Cardiac muscle cell (in vitro differentiated cells and primary cell): ENCODE measurements around the gene ANO9. TPM values are rescaled to one million over a fixed set of nuclear protein-coding genes. Genes with fewer than 3 reads are reported as not detected.

Experiments used
- DNase-seq, 2 donors: peaks; one replicate each; pipeline versions ENCODE4 v3.0.0 to v3.0.0-alpha.2; 2010 to 2017; ENCODE audit warnings: low read depth in 1 of 2, low spot score in 1 of 2
- H3K27ac ChIP-seq: fragments of 200-600 bp; sonication (generic); 2 replicates; pipeline ENCODE4 v1.5.1; 2016
- H3K27me3 ChIP-seq: fragments of 200-600 bp; sonication (generic); 2 replicates; pipeline ENCODE4 v1.6.0; 2016; ENCODE audit warnings: control low read depth
- H3K36me3 ChIP-seq: fragments of 200-600 bp; sonication (generic); 2 replicates; pipeline ENCODE4 v1.5.1; 2016; ENCODE audit warnings: control low read depth
- H3K4me1 ChIP-seq: fragments of 200-600 bp; sonication (generic); 2 replicates; pipeline ENCODE4 v1.8.1; 2017; ENCODE audit warnings: low read depth, mild to moderate bottlenecking, mixed run types
- H3K4me3 ChIP-seq: fragments of 200-600 bp; sonication (generic); 2 replicates; pipeline ENCODE4 v1.5.1; 2016; ENCODE audit warnings: mild to moderate bottlenecking
- H3K9me3 ChIP-seq: fragments of 200-600 bp; sonication (generic); 2 replicates; pipeline ENCODE4 v1.5.1; 2017; ENCODE audit warnings: low read depth, mild to moderate bottlenecking, control low read depth
- CTCF ChIP-seq: IDR thresholded peaks from 2 replicates; pipeline ENCODE4 v1.5.1; 2012; ENCODE audit warnings: low read depth, mild to moderate bottlenecking, low read length
- polyA plus RNA-seq: library from polyadenylated mRNA; unstranded; fragments of >200 nt; fragmentation: Nextera tagmentation; extraction: Ambion mirVana; gene quantifications from 2 replicates; pipeline ENCODE4 v1.2.1, GENCODE V29; 2016
- total RNA-seq: library from RNA; depleted of rRNA; stranded (reverse); fragments of >200 nt; gene quantifications from 2 replicates; pipeline ENCODE4 v1.2.3, GENCODE V29; 2016

Gene ANO9
- total and polyA plus RNA-seq, 2 experiments from 2014 or later, result 0.23 to 0.51 TPM

- no peak overlapping the region for H3K4me3 ChIP-seq
- H3K9me3 ChIP-seq, result no peaks in the 10 kb centered on the region
- H3K27ac ChIP-seq, result peak overlapping the region; percentile 42
- no peak for DNase-seq
- H3K27me3 ChIP-seq, result no peaks in the 10 kb centered on the region
- peaks cover 12% of the 10 kb centered on the region for H3K4me1 ChIP-seq
- no peaks in the 10 kb centered on the region for H3K36me3 ChIP-seq
- no peak for TF ChIP-seq CTCF
These were observed 12.2 kb upstream of the ANO9 start for GRCh38 chr11:454043-454442.

GRCh38 chr11:453564-453963 lies 11.8 kb upstream of the ANO9 start:
- Histone ChIP-seq H3K4me3 (no peak overlapping the region), H3K27me3 (no peaks in the 10 kb centered on the region), H3K4me1 (peaks cover 17% of the 10 kb centered on the region), H3K9me3 (no peaks in the 10 kb centered on the region), H3K36me3 (no peaks in the 10 kb centered on the region), H3K27ac (peak overlapping the region; percentile 42)
- no peak for TF ChIP-seq CTCF
- DNase-seq, result no peak

GRCh38 chr11:452916-453527 lies 11.2 kb upstream of the ANO9 start:
- H3K36me3 ChIP-seq, result no peaks in the 10 kb centered on the region
- peaks cover 18% of the 10 kb centered on the region for H3K4me1 ChIP-seq
- no peaks in the 10 kb centered on the region for H3K9me3 ChIP-seq
- peak overlapping the region; percentile 42 for H3K27ac ChIP-seq
- H3K4me3 ChIP-seq, result no peak overlapping the region
- no peaks in the 10 kb centered on the region for H3K27me3 ChIP-seq
- no peak for DNase-seq
- TF ChIP-seq CTCF, result no peak

- DNase-seq, result no peak
- TF ChIP-seq CTCF, result no peak
- Histone ChIP-seq H3K36me3 (no peaks in the 10 kb centered on the region), H3K9me3 (no peaks in the 10 kb centered on the region), H3K27ac (no peak overlapping the region), H3K4me1 (peaks cover 18% of the 10 kb centered on the region), H3K4me3 (no peak overlapping the region), H3K27me3 (no peaks in the 10 kb centered on the region)
These were observed 10.5 kb upstream of the ANO9 start for GRCh38 chr11:452203-452744.

- no peak overlapping the region for H3K27ac ChIP-seq
- H3K9me3 ChIP-seq, result no peaks in the 10 kb centered on the region
- peaks cover 18% of the 10 kb centered on the region for H3K4me1 ChIP-seq
- H3K27me3 ChIP-seq, result no peaks in the 10 kb centered on the region
- no peak overlapping the region for H3K4me3 ChIP-seq
- H3K36me3 ChIP-seq, result no peaks in the 10 kb centered on the region
- DNase-seq, result no peak
- TF ChIP-seq CTCF, result no peak
These were observed 9.9 kb upstream of the ANO9 start for GRCh38 chr11:451738-452137.
